SK-N-SH (cell line): ENCODE data around the gene LRRC58. TPM values are rescaled to one million over a fixed set of nuclear protein-coding genes. Genes with fewer than 3 reads are reported as not detected.

Source experiments
- CTCF ChIA-PET: fragments of 300-600, 350-600 bp; formaldehyde crosslinking; extraction: SDS; loops from one replicate; lab custom pipeline; 2021; lab: Yijun Ruan, JAX
- POLR2A ChIA-PET: fragments of 350-600 bp; sonication (Branson Sonifier 250); formaldehyde crosslinking; extraction: SDS; loops from one replicate; lab custom pipeline; 2020; ENCODE audit warnings: antibody characterized with exemption, inconsistent platforms; lab: Yijun Ruan, JAX
- DNase-seq: peaks from one replicate; pipeline ENCODE4 v3.0.0; 2012
- H2AFZ ChIP-seq: fragments of 200-600 bp; sonication (generic); 2 replicates; pipeline ENCODE4 v1.8.1; 2016; ENCODE audit warnings: antibody characterized with exemption, mild to moderate bottlenecking, low read depth
- H3F3A ChIP-seq: fragments of 200-600 bp; sonication (generic); replicated peaks from 2 replicates; pipeline ENCODE3; 2016; ENCODE audit warnings: antibody characterized with exemption, mild to moderate bottlenecking; ENCODE audit not compliant: insufficient read depth
- H3K27ac ChIP-seq, 2 experiments: fragments of 200-500 bp in 1 of 2; fragments of 200-600 bp in 1 of 2; sonication (Bioruptor generic) in 1 of 2; sonication (generic), shearing (Covaris generic) in 1 of 2; 2 replicates each; pipeline versions ENCODE4 v1.5.1 to v1.6.1; 2014 to 2016; ENCODE audit warnings: low read depth in 2 of 2, inconsistent platforms in 1 of 2, low read length in 1 of 2, mild to moderate bottlenecking in 1 of 2, mixed read lengths in 1 of 2
- H3K27me3 ChIP-seq: fragments of 200-600 bp; sonication (generic), shearing (Covaris generic); 2 replicates; pipeline ENCODE4 v1.6.1; 2016; ENCODE audit warnings: mixed run types; ENCODE audit not compliant: insufficient read depth
- H3K36me3 ChIP-seq, 2 experiments: fragments of 200-500 bp in 1 of 2; fragments of 200-600 bp in 1 of 2; sonication (Bioruptor generic) in 1 of 2; sonication (generic) in 1 of 2; replicated peaks in 1 of 2; 2 replicates each; pipeline versions ENCODE3 to v1.5.1; 2014 to 2016; ENCODE audit warnings: low read length in 1 of 2, mild to moderate bottlenecking in 1 of 2; ENCODE audit not compliant: insufficient read depth in 2 of 2, control insufficient read depth in 1 of 2
- H3K4me1 ChIP-seq, 2 experiments: fragments of 200-500 bp in 1 of 2; fragments of 200-600 bp in 1 of 2; sonication (Bioruptor generic) in 1 of 2; sonication (generic), shearing (Covaris generic) in 1 of 2; 2 replicates each; pipeline versions ENCODE4 v1.5.1 to v1.6.1; 2014 to 2016; ENCODE audit warnings: low read depth in 1 of 2, low read length in 1 of 2, mixed run types in 1 of 2; ENCODE audit not compliant: insufficient read depth in 2 of 2, control insufficient read depth in 1 of 2
- H3K4me2 ChIP-seq: fragments of 200-600 bp; sonication (generic), shearing (Covaris generic); 2 replicates; pipeline ENCODE4 v1.6.1; 2017; ENCODE audit warnings: mixed run types
- H3K4me3 ChIP-seq, 2 experiments: fragments of 200-500 bp in 1 of 2; fragments of 200-600 bp in 1 of 2; sonication (Bioruptor generic) in 1 of 2; sonication (generic), shearing (Covaris generic) in 1 of 2; 2 replicates each; pipeline versions ENCODE4 v1.5.1 to v1.8.1; 2014 to 2016; ENCODE audit warnings: low read depth in 2 of 2, inconsistent platforms in 1 of 2, low read length in 1 of 2, mild to moderate bottlenecking in 1 of 2, mixed read lengths in 1 of 2, moderate library complexity in 1 of 2
- H3K79me2 ChIP-seq: fragments of 200-600 bp; sonication (generic); 2 replicates; pipeline ENCODE4 v1.8.1; 2017; ENCODE audit warnings: mild to moderate bottlenecking; ENCODE audit not compliant: insufficient read depth
- H3K9ac ChIP-seq: fragments of 200-600 bp; sonication (generic); 2 replicates; pipeline ENCODE4 v1.6.1; 2017; ENCODE audit warnings: mixed run types
- H3K9me2 ChIP-seq: fragments of 200-600 bp; sonication (generic); 2 replicates; pipeline ENCODE4 v1.6.1; 2017; ENCODE audit warnings: mixed run types
- H3K9me3 ChIP-seq: fragments of 200-600 bp; sonication (generic); 2 replicates; pipeline ENCODE4 v1.6.1; 2017; ENCODE audit warnings: mixed run types, mild to moderate bottlenecking, moderate library complexity
- H4K20me1 ChIP-seq: fragments of 200-600 bp; sonication (generic); 2 replicates; pipeline ENCODE4 v1.6.1; 2017; ENCODE audit warnings: mild to moderate bottlenecking, mixed run types; ENCODE audit not compliant: insufficient read depth
- CTCF ChIP-seq: fragments of 200-600 bp; sonication (generic); IDR thresholded peaks from 2 replicates; pipeline ENCODE4 v1.6.1; 2017; ENCODE audit warnings: antibody characterized with exemption, mild to moderate bottlenecking, moderate library complexity
- EP300 ChIP-seq, 2 experiments: IDR thresholded peaks; 2 replicates each; pipeline versions ENCODE4 v1.4.0 to v1.6.1; 2012; ENCODE audit warnings: borderline replicate concordance in 1 of 2, low read depth in 1 of 2, low read length in 1 of 2
- FOSL2 ChIP-seq: IDR thresholded peaks from 2 replicates; pipeline ENCODE4 v1.4.0; 2012; ENCODE audit warnings: low read depth, mild to moderate bottlenecking, moderate library complexity, borderline replicate concordance
- FOXJ3 ChIP-seq: sonication (generic); formaldehyde crosslinking; IDR thresholded peaks from 2 replicates; pipeline ENCODE4 v1.5.1; 2020; ENCODE audit warnings: mild to moderate bottlenecking, missing genetic modification reagents
- GABPA ChIP-seq: IDR thresholded peaks from 2 replicates; pipeline ENCODE4 v1.4.0; 2012; ENCODE audit warnings: low read depth, mild to moderate bottlenecking
- GATA2 ChIP-seq: sonication (generic); formaldehyde crosslinking; IDR thresholded peaks from 2 replicates; pipeline ENCODE4 v1.5.0; 2020; ENCODE audit warnings: mild to moderate bottlenecking, missing genetic modification reagents
- MXI1 ChIP-seq: IDR thresholded peaks from 2 replicates; pipeline ENCODE4 v1.6.1; 2012; ENCODE audit warnings: mild to moderate bottlenecking, low read depth, low read length, improper control_type of control experiment
- NFIC ChIP-seq: IDR thresholded peaks from 2 replicates; pipeline ENCODE4 v1.4.0; 2012; ENCODE audit warnings: borderline replicate concordance
- POLR2AphosphoS5 ChIP-seq: IDR thresholded peaks from 2 replicates; pipeline ENCODE4 v1.6.1; 2012; ENCODE audit warnings: low read depth, low read length
- RAD21 ChIP-seq: IDR thresholded peaks from 2 replicates; pipeline ENCODE4 v1.6.1; 2012; ENCODE audit warnings: mild to moderate bottlenecking, low read length
- RFX5 ChIP-seq: IDR thresholded peaks from 2 replicates; pipeline ENCODE4 v1.6.1; 2012; ENCODE audit warnings: mild to moderate bottlenecking, improper control_type of control experiment, low read length
- RXRA ChIP-seq: IDR thresholded peaks from 2 replicates; pipeline ENCODE4 v1.4.0; 2012; ENCODE audit warnings: low read depth, mild to moderate bottlenecking, borderline replicate concordance
- SIN3A ChIP-seq: IDR thresholded peaks from 2 replicates; pipeline ENCODE4 v1.6.1; 2012; ENCODE audit warnings: low read depth, mild to moderate bottlenecking, low read length, moderate library complexity, borderline replicate concordance
- TAF1 ChIP-seq: IDR thresholded peaks from 2 replicates; pipeline ENCODE4 v1.6.1; 2012; ENCODE audit warnings: low read depth, mild to moderate bottlenecking, low read length, moderate library complexity, borderline replicate concordance
- TCF12 ChIP-seq: IDR thresholded peaks from 2 replicates; pipeline ENCODE4 v1.4.0; 2012
- TEAD4 ChIP-seq: IDR thresholded peaks from 2 replicates; pipeline ENCODE4 v1.4.0; 2012; ENCODE audit warnings: mild to moderate bottlenecking, borderline replicate concordance; ENCODE audit not compliant: insufficient read depth
- USF1 ChIP-seq: IDR thresholded peaks from 2 replicates; pipeline ENCODE4 v1.4.0; 2012; ENCODE audit warnings: low read depth, borderline replicate concordance
- YY1 ChIP-seq: IDR thresholded peaks from 2 replicates; pipeline ENCODE4 v1.4.0; 2012; ENCODE audit warnings: low read depth, mild to moderate bottlenecking
- WGBS: methylation state at CpG from one replicate; pipeline ENCODE4 v1.1.6; 2017; ENCODE audit warnings: low lambda C conversion rate; 5-methylcytosine and 5-hydroxymethylcytosine counted together
- polyA plus RNA-seq, 3 experiments: library from polyadenylated mRNA; depleted of rRNA; stranded (reverse); fragments of >200 nt; gene quantifications; 2 replicates each; pipeline ENCODE4 v1.2.3, GENCODE V29; 2012
- TF ChIP-seq, protein P1 (sequence below): IDR thresholded peaks from 2 replicates; pipeline ENCODE4; 2012
- TF ChIP-seq, protein P2 (sequence below): IDR thresholded peaks from 2 replicates; pipeline ENCODE4 v1.4.0; 2012; ENCODE audit warnings: low read depth, borderline replicate concordance

LRRC58 gene
- polyA plus RNA-seq, 1 of the 3 experiments (the other 2 are of a cell fraction) = 5.8 TPM

DNA sequence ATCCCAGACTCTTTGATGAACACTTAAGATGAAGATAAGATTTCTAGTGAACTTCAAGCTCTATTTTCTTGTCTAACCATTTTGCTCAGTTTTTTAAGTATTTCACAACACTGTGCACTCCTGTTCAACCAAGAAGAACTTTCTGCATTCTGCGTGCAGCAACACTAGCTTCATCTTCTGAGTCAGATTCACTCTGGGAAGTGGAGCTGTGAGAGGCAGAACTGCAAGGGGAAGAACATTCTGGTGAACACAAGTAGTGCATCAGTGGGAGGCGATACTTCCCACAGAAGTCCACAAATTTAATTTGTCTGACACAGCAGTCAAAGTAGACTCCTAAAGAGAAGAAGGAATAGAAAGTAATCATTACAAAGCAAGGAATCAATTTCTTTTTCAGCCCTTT, 18.1 kb downstream of the LRRC58 start (continued):
- no peak for TF ChIP-seq YY1
- TF ChIP-seq FOXJ3 = no peak
- no peak for TF ChIP-seq MXI1
- TF ChIP-seq GATA2 = no peak
- TF ChIP-seq NFIC = no peak
- TF ChIP-seq, all 33 proteins: peak for 0

- CTCF ChIA-PET = no interaction called here
- POLR2A ChIA-PET = no interaction called here
- H3K9ac ChIP-seq = no peak overlapping the region
Measured at GRCh38 chr3:120326784-120327183, 22.4 kb downstream of the LRRC58 start.

More at GRCh38 chr3:120326784-120327183, 22.4 kb downstream of the LRRC58 start:
- H4K20me1 ChIP-seq = no peaks in the 10 kb centered on the region
- H3K9me2 ChIP-seq = no peaks in the 10 kb centered on the region
- no peak for DNase-seq
- peaks cover 50 to 53% of the 10 kb centered on the region in 2 experiments for H3K36me3 ChIP-seq
- no peaks in the 10 kb centered on the region for H3K4me1 ChIP-seq
- H3F3A ChIP-seq = peaks cover 5% of the 10 kb centered on the region
- H3K4me3 ChIP-seq = no peak overlapping the region
- H3K27ac ChIP-seq = no peak overlapping the region
- H3K4me2 ChIP-seq = no peak overlapping the region
- no peaks in the 10 kb centered on the region for H3K27me3 ChIP-seq
- TF ChIP-seq SIN3A (no peak), YY1 (no peak), TEAD4 (no peak), RXRA (no peak), GATA2 (no peak), RAD21 (no peak), EP300 (IDR thresholded peaks at IDR 0.05; ENCODE audit: borderline replicate concordance in 1 of 2, low read depth in 1 of 2, low read length in 1 of 2) (no peak), GABPA (no peak), RFX5 (no peak), USF1 (no peak), FOSL2 (no peak), TAF1 (no peak), POLR2AphosphoS5 (no peak), CTCF (no peak), TCF12 (no peak)
- TF ChIP-seq, protein P1, sequence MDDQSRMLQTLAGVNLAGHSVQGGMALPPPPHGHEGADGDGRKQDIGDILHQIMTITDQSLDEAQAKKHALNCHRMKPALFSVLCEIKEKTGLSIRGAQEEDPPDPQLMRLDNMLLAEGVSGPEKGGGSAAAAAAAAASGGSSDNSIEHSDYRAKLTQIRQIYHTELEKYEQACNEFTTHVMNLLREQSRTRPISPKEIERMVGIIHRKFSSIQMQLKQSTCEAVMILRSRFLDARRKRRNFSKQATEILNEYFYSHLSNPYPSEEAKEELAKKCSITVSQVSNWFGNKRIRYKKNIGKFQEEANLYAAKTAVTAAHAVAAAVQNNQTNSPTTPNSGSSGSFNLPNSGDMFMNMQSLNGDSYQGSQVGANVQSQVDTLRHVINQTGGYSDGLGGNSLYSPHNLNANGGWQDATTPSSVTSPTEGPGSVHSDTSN = no peak
- TF ChIP-seq, protein P2, sequence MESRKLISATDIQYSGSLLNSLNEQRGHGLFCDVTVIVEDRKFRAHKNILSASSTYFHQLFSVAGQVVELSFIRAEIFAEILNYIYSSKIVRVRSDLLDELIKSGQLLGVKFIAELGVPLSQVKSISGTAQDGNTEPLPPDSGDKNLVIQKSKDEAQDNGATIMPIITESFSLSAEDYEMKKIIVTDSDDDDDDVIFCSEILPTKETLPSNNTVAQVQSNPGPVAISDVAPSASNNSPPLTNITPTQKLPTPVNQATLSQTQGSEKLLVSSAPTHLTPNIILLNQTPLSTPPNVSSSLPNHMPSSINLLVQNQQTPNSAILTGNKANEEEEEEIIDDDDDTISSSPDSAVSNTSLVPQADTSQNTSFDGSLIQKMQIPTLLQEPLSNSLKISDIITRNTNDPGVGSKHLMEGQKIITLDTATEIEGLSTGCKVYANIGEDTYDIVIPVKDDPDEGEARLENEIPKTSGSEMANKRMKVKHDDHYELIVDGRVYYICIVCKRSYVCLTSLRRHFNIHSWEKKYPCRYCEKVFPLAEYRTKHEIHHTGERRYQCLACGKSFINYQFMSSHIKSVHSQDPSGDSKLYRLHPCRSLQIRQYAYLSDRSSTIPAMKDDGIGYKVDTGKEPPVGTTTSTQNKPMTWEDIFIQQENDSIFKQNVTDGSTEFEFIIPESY = no peak
- no peaks in the 10 kb centered on the region for H3K9me3 ChIP-seq
- 98% methylated on average over 2 of the region's 2 CpGs for WGBS
- H3K79me2 ChIP-seq = no peaks in the 10 kb centered on the region
- H2AFZ ChIP-seq = no peak overlapping the region
